ENCODE measurements around the gene CCDC88C.

DNA sequence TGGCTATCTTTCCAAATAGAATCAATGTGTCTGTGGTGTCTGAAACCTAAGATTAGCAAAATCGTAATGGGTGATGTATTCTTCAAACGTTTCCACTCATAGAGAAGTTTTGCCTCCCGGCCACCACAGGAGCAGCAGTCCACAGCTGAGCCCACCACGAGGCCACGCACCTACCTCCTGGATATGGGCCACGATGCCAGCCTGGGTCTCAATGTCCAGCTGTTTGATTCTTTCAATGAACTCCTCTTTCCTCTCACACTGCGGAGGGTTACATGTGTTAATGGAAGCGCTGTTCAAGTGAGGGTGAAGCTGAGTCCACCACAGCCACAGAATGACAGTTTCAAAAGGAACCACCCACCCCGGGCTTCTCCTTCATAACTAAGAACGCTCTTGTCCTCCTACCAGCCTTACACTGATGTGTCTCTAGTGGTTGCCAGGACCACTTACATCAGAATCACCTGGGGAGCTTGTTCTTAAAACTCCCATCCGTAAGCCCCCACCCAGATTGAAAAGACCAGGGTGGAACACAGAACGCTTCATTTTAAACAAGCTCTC lies 75.3 kb downstream of the CCDC88C start:
- TF ChIP-seq, protein P1, sequence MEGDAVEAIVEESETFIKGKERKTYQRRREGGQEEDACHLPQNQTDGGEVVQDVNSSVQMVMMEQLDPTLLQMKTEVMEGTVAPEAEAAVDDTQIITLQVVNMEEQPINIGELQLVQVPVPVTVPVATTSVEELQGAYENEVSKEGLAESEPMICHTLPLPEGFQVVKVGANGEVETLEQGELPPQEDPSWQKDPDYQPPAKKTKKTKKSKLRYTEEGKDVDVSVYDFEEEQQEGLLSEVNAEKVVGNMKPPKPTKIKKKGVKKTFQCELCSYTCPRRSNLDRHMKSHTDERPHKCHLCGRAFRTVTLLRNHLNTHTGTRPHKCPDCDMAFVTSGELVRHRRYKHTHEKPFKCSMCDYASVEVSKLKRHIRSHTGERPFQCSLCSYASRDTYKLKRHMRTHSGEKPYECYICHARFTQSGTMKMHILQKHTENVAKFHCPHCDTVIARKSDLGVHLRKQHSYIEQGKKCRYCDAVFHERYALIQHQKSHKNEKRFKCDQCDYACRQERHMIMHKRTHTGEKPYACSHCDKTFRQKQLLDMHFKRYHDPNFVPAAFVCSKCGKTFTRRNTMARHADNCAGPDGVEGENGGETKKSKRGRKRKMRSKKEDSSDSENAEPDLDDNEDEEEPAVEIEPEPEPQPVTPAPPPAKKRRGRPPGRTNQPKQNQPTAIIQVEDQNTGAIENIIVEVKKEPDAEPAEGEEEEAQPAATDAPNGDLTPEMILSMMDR (IDR thresholded peaks at IDR 0.05), result no peak
- TF ChIP-seq POLR2A (IDR thresholded peaks at IDR 0.05) (no peak), EP300 (IDR thresholded peaks at IDR 0.05) (no peak)
